Activated T-helper 1 cell treated with Interleukin-2 at 50 U/mL for 16 hours (primary cell): Measurements from ENCODE around the gene CCDC85B.
A peak's percentile ranks its signal among the peaks of the same experiment; 100 is the strongest.

Source experiments
- DNase-seq: peaks from one replicate; pipeline ENCODE4 v3.0.0-alpha.2; 2020; ENCODE audit warnings: low read depth

The CCDC85B gene

DNA sequence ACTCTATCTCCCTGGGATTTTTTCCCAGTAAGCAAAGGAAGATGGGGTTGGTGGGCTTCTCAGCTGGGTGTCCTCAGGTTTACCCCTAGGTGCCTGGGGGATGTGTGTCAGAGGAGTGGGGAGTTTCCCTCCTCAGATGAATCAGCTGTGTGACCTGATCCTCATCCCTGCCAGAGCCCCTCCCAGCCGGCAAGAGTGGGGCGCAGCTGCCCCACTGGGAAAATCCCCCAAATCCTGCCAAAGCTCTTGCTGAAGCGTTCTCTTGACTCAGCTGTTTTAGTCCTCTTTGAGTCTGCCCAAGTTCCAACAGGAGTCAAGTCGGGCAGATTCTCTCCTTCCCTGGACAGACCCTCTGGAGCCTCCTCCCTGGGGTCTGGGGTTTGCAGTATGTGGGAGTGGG, 22.4 kb downstream of the CCDC85B start:
- no peak for DNase-seq

DNA sequence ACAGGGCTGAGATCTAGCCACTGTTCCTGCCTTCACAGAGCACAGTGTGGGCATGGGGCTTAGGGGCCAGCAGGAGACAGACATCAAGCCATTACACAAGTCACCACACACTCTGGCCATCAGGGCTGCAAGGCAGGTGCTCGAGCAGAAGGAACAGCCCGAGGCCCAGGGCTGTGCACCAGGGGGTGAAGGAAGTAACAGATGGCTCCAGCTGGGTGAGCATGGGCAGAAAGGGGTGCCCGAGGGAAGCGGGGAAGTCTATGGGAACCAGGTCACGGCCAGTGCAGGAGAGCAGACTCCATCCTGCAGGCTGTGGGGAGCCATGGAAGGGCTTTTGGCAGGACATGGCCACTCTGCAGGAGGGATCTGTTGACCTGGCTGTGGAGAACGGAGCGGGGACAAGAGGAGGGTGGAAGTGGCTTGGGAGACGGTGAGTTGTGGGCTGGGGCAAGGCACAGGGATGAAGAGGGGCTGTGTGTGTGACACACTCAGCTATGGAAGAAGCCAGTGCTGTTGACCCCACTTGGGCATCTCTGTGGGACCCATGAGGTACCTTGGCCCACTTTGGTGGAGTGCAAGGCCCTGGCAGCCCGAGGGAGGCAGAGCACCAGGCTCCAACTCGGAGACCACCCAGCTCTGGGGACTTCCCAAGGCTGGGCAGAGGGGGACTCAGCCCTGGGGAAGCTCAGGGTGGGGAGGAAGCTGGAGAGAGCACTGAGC, 24.8 kb downstream of the CCDC85B start:
- DNase-seq: no peak

DNA sequence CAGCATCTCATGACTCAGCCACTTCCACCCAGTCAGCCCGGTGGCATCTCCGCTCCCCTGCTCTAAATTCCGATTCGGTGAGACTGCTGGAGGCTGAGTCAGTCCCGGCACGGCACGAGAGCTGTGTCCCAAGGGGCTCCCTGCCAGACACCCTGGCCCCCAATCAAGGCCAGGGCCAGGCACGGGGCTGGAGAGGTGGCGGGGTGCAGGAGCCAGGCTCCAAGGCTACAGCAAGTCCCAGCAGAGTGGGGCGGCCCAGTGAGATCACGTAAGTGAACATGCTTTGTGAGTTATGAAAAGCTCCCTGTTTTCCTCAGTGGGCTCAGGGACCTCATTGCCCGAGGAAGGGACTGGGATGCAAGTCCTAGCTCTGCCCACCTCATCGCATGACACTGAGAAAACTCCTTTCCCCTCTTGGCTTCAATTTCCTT, 25.4 kb downstream of the CCDC85B start:
- DNase-seq: no peak

DNA sequence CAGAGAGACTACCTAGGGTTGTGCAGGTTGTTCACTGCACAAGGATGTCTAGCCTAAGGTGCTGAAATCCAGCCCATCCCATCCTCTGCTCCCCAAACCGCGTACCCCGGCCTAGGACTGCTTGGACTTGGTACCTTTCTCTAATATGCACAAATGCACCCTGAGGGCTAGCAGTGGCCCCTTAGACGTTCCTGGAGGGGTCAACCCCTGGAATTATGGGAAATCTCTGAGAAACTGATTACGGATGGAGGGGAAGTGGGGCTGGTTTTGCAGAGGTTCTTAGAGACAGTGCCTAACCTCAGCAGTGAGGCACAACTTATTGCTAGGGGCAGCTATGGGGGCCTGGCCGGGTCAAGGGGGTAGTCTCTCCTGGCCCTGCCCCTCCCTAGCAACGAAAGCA, 25.9 kb downstream of the CCDC85B start:
- no peak for DNase-seq

DNA sequence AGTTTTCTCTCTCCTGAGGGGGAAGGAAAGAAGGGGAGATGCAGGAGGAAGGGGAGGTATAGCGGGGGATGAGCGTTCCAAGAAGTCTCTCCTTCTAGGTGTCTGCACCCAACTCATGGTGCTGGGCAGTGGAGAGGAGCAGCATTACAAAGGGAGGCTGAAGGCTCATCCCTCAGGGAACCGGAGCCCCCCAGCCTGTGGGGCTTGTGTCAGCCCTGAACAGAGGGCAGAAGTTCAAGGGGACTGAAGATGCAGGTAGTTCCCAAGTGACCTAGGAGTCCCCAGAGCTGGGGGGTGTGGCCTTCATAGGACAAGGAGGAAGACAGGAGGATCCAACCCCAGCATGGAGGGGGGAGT, 26.6 kb downstream of the CCDC85B start:
- no peak for DNase-seq

DNA sequence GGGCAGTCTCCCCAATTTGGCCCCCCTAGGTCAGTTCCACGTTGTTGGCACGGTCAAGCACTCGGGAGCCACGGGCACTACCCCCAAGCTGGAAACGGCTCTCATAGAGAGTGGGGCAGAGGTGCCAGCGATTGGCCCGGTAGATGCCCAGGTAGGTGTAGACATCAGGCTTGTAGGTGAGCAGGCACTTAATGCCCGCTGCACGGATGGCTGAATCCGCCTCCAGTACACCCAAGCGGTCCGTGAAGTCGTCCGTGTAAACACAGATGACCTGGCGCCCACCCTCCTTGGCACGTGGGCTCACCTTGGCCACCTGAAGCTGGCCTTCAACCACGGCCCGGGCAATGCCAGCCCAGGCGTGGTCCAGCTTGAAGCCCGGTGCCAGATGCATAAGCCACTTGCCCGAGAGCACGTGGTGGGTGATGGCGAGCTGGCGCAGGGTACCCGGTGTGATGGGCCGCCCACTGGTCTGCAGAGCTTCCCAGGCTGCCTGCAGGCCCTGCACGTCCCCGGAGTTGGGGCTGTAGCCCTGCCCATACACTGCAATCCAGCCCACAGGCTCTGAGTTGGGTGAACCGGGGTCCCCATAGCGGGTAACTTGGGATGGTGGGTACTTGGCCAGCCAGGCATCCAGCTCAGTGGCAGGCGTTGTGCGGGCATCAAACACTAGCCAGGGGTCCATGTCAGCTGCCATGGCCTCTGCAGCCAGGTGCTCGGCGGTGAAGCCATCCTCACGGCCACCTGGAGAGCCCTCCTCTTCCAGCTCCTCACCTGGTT, 27.1 kb downstream of the CCDC85B start:
- no peak for DNase-seq

DNA sequence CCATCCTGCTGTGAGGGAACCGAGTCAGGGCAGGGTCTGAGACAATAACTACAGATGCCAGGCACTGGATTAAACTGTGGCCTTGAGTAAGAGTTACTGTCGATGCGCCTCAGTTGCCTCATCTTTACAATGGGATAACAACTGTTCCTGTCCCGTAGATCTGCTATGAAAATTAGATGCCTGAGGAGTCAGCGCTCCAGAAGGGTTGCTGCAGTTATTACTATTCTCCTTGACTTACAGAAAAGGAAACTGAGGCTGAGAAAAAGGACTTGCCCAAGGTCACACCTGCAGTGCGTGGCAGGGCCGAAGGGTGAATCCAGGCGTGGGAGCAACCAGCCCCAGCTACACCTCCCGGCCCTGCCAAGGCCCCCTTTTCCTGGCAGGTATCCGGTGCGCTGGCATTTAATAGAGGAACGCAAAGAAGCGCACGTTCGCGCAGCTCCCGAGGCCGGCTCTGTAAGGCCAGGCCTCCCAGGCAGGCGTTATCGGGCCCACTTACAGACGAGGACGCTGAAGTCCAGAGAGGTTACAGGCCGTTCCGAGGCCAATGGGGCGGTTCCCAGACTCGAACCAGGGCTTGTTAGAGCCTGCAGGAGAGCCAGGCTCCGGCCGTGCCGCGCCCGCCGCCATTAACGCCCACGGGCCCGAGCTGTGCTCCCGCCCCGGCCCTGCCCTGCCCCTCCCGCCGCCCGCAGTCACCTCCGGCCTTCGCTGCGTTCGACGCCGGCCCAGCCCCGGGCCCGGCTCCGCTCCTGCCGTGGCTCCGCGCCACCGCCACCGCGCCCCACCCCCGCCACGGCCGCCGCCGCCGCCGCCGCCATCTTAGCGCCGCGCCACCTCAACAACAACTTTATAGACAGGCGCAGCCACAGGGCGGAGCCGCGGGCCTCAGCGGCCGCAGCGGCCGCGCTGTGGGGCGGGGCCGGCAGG, 28.0 kb downstream of the CCDC85B start, which contains the start of gene C11orf68:
Gene C11orf68 (minus strand): TSS at position 852 of the 930 bp plus-strand sequence. CDS start 31 bp downstream, at position 821.
- no peak for DNase-seq

DNA sequence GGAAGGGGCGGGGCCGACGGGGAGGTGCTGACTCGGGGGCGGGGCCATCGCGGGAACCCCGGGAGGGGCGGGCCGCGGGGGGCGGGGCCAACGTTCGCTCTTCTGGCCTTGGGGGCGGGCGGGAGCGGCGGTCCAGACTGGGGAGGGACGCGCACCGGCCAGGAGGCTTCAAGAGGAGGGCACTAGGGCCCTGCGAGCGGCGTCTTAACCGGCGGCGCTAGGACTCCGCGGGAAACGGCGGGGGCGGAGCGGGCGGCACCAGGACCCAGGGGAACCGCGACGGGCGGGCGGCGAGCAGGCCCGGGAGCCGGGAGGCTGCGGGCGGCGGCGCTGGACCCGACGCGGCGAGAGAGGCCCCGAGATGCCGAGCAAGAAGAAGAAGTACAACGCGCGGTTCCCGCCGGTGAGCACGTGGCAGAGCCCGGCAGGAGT, 28.7 kb downstream of the CCDC85B start, which contains the start of gene DRAP1:
Gene DRAP1 (plus strand): TSS at position 286 of the 432 bp plus-strand sequence. CDS start 76 bp downstream, at position 362.
- DNase-seq: peak; percentile 100

DNA sequence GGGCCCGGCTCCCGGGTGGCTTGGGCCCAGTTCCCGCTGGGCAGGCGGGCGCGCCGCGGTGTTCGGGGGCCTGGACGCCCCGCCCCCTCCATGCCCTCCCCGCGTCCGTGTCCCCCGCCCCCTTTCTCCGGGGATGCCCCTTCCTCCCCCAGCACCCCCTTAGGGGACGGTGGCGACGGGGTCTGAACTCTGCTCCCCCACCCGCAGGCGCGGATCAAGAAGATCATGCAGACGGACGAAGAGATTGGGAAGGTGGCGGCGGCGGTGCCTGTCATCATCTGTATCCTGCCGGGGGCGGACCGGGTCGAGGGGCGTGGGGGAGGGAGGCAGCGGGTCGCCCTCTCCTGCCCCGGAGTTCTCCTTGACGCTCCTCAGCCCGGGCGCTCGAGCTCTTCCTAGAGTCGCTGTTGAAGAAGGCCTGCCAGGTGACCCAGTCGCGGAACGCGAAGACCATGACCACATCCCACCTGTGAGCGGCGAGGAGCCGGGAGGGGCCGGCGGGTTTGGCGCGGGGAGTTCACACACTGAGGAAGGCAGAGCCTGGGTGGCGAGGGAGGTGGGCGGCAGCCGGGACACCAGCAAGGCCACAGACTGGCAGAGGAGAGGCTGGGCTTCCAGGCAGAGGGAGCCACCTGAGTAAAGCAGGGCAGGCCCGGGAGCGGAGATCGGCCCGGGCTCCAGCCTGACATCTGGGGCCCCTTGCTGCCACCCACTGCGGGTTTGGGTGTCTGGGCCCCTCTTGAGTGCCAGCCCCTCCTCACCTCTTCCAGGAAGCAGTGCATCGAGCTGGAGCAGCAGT, 29.3 kb downstream of the CCDC85B start:
- DNase-seq: peak; percentile 49

DNA sequence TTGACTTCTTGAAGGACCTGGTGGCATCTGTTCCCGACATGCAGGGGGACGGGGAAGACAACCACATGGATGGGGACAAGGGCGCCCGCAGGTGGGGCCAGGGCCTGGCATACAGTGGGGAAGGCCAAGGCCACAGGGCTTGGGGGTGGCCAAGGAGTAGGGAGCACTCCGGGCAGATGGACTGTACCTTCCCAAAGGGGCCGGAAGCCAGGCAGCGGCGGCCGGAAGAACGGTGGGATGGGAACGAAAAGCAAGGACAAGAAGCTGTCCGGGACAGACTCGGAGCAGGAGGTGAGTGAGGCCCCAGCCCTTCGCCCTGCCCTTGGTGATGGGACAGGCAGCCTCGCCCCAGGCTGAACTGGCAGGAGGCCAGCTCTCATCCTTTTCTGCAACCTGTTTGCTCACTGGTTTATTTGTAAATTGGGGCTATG, 29.9 kb downstream of the CCDC85B start:
- no peak for DNase-seq

DNA sequence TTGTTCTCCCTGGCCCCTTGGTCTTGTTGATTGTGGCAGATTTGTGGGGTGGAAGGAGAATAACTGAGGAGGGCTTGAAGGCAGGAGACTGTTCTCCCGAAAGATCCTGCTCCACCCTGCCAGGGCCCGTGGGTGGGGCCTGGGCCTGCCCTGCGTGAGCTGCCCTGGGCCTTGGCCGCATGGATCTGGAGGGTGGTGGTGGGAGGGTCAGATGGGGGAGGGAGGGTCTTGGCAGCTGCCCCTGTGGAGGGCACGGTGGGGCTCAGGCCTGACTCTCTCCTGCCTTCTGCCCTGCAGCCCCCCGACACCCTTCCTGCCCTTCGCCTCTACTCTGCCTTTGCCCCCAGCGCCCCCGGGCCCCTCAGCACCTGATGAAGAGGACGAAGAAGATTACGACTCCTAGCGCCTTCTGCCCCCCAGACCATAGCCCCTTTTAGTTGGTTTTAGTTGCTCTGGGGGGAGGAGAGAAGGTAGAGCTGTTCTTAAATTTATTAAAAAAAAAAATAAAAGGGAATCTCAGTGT, 30.6 kb downstream of the CCDC85B start:
- no peak for DNase-seq

DNA sequence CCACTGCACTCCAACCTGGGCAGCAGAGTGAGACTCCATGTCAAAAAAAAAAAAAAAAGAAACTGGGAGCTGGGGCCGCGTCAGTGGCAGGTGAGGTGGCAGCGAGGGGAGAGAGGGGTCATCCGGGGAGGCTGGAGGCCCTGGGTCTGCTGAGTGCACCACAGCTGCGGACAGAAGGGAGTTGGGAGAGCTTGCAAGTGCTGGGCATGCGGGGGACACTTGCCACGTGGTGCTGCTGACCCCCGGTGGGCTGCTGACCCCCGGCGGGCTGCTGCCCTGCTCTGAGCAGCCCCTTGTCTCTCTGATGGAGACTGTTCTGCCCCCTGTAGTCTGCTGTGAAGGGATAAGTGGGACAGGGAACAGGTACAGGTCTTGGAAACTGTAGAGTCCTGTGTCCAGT, 31.4 kb downstream of the CCDC85B start:
- DNase-seq: no peak

DNA sequence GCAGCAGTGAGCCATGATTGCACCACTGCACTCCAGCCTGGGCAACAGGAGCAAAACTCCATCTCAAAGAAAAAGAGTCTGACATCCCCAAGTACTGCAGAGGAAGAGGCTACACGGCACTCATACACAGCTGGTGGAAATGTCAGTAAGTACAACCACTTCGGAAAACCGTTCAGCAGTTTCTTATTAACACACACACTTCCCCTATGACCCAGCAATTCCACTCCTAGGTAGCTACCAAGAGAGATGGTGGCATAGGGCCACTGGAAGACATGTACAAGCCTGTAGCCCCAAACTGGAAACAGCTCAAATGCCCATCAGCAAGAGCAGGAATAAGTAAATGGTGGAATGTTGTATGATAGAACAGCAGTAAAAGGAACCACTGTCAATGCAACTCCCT, 32.1 kb downstream of the CCDC85B start:
- no peak for DNase-seq

DNA sequence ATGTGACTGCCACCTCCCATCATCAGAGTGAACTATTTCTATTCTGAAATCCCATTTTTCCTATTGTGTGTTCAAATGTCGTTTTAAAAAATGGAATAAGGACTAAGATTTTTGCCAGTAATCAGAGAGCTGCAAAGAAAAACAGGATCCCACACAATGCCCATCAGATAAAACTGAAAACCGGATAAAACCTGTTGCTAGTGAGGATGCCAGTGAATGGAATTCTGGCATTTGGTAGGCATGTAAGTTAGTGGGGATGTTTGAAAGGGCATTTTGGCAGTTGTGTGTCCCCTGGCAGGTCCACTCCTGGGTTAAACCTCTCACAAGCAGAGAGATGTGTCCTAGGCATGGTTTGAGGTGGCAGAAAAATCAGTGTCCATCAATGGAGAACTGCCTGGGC, 34.9 kb downstream of the CCDC85B start:
- no peak for DNase-seq

DNA sequence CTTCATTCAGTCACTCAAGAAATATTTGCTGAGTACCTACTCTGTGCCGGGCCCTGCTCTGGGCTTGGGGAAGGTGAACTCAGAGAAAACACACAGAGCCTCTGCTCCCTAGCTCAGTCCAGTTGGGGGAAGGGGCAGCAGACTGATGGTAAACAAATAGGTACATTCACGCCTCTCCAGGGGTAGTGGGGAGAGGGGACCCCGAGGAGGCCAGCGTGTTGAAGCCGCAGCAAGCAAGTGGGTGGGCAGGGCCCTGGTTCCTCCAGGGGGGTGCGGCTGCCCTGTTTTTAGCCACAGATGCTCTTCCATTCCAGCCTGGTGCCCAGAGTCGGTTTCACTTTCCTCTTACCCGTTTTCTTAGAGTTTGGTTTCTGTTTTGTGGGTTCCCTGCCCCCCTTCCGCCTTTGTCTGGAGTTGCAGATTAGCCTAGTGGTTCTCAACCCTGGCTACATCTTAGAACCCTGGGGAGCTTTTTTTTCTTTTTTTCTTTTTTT, 37.5 kb downstream of the CCDC85B start:
- DNase-seq: peak; percentile 59

DNA sequence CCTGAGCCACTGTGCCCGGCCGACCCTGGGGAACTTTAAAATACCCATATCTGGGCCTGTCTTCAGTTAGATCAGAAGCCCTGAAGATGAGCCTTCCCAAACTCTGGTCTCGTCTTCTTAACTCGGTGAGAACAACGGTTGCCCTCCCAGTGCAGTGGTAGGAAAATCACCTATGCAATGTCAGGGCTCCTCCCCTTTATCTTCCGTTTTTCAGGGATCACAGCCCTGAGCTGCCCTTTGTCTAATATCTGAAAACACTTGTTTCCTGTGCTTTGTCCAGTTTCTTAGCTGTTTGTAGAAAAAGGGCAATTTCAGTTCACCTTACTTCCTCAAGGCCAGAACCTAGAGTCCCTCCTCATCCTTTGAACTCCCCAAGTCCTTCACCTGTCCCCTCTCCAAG, 38.2 kb downstream of the CCDC85B start:
- no peak for DNase-seq

DNA sequence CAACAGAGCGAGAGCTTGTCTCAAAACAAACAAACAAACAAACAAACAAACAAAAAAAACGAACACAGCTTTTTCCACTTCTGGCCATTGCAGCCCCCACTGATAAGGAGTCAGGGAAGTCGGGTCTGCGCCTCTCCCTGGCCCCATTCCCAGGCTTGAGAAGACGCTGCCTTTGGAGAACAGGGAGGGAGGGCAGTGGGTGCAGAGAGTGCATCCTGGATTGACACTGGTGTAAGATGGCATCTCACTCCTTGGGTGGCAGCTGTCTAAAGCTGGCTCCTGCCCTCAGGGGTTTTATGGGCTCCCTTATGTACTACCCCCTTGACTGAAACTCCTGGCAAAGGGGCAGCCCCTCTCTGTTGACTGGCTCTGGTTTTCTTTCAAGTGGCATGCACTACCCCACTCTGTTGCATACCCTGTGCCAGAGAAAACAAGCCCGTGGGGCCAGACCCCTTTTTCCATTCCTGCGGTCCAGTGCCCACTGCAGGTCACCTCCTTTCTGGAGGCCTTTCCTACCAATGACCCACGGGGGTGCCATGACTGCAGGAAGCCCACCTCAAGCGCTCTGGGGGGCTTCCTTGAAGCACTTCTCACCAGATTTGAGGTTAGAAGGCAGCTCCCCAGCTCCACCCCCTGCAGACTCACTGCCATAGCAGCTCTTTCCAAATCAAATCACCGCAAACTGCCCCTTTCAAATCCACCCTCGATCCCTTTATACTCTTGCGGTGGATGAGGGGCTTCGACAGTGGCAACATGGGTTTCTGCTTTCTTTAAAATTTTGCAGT, 41.5 kb downstream of the CCDC85B start:
- DNase-seq: no peak

DNA sequence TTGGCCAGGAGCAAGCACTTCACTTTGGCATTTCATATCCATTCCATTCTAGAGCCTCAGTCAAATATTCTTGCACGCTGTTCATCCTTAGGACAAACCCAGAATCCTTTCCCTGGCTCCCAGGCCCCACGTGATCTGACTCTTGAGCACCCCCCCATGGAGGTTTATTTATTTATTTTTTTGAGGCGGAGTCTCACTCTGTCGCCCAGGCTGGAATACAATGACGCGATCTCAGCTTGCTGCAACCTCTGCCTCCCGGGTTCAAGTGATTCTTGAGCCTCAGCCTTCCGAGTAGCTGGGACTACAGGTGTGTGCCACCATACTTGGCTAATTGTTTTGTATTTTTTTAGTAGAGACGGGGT, 42.1 kb downstream of the CCDC85B start:
- no peak for DNase-seq

DNA sequence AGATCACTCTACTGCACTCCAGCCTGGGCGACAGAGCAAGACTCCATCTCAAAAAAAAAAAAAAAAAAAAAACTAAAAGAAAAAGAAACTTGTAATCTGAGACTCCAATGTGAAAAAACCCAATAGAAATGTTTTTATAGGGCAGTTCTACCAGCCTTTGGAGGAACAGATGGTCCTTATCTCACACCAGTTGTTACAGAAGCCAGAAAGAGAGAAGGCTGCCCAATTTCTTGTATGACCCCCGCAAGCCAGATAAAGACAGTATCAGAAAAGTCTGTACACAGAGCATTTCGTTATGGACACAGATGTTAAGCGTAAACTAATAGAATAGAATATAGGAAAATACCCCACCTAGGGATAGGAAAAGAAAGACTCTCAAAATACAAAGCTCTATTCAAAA, 43.5 kb downstream of the CCDC85B start:
- DNase-seq: no peak

DNA sequence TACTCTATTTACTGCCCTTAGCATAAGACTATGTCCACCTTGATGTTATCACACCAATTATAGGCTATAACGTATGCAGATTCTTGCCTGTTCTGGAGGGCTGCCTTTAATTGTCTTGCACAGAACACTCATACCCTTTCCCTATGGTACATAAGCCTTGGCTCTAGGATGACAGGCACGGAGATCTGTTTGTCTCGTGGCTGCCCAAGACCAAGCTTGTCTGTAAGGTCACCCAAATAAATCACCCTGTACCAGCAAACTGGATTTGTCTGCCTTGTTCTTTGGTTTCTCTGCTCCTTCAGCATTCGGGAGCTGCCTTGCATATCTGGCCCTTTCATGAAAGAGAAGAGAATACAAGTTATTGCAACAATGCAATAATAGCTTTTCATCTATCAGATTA, 47.3 kb downstream of the CCDC85B start:
- no peak for DNase-seq
